H1 (cell line): ENCODE measurements around the gene PACSIN2. TPM values are rescaled to one million over a fixed set of nuclear protein-coding genes. Genes with fewer than 3 reads are reported as not detected.

Experiments used
- CTCF ChIA-PET: fragments of 300-600 bp; sonication (Branson Sonifier 250); formaldehyde crosslinking; loops from one replicate; lab custom pipeline; 2021; ENCODE audit not compliant: partially characterized antibody; lab: Charles Lee
- POLR2A ChIA-PET: fragments of 300-600 bp; sonication (Branson Sonifier 250); formaldehyde crosslinking; loops from one replicate; lab custom pipeline; 2021; ENCODE audit warnings: inconsistent platforms; ENCODE audit not compliant: partially characterized antibody; lab: Charles Lee
- DNase-seq, 2 experiments: peaks; one replicate each; pipeline versions ENCODE4 v3.0.0 to v3.0.0-alpha.2; 2010 to 2022; ENCODE audit warnings: low spot score in 2 of 2, low read depth in 1 of 2, mixed read lengths in 1 of 2
- FAIRE-seq: peaks from 2 replicates; lab custom pipeline; 2011; peaks lifted over from hg19 to GRCh38; lab: Jason Lieb, UNC
- H2AFZ ChIP-seq: 2 replicates; pipeline ENCODE4 v1.8.1; 2012; ENCODE audit warnings: low read length, inconsistent platforms
- H2AK5ac ChIP-seq: 2 replicates; pipeline ENCODE4 v1.6.1; 2013; ENCODE audit warnings: low read depth, low read length
- H2BK120ac ChIP-seq: replicated peaks from 2 replicates; pipeline ENCODE3; 2013; ENCODE audit warnings: low read depth, low read length, inconsistent platforms
- H2BK12ac ChIP-seq: 2 replicates; pipeline ENCODE4 v1.6.1; 2013; ENCODE audit warnings: low read depth, low read length
- H2BK15ac ChIP-seq: 2 replicates; pipeline ENCODE4 v1.6.1; 2013; ENCODE audit warnings: low read length
- H2BK20ac ChIP-seq: 2 replicates; pipeline ENCODE4 v1.6.1; 2013; ENCODE audit warnings: low read length
- H2BK5ac ChIP-seq: 2 replicates; pipeline ENCODE4 v1.6.1; 2013; ENCODE audit warnings: low read depth, low read length
- H3K14ac ChIP-seq: 2 replicates; pipeline ENCODE4 v1.6.1; 2013; ENCODE audit warnings: inconsistent platforms; ENCODE audit not compliant: insufficient read length
- H3K18ac ChIP-seq: 2 replicates; pipeline ENCODE4 v1.6.1; 2013; ENCODE audit warnings: low read length; ENCODE audit errors: extremely low read depth
- H3K23ac ChIP-seq: 2 replicates; pipeline ENCODE4 v1.6.1; 2013; ENCODE audit warnings: inconsistent platforms; ENCODE audit not compliant: insufficient read length
- H3K23me2 ChIP-seq: 2 replicates; pipeline ENCODE4 v1.6.1; 2013; ENCODE audit warnings: low read depth, low read length
- H3K27ac ChIP-seq: 2 replicates; pipeline ENCODE4 v1.6.1; 2011; ENCODE audit warnings: low read depth, low read length, inconsistent platforms
- H3K27me3 ChIP-seq, 4 experiments: replicated peaks in 1 of 4; 1 replicate in 1 of 4; 2 replicates in 3 of 4; pipeline versions ENCODE4 v1.6.1 to v1.8.1; 2011 to 2013; ENCODE audit warnings: low read length in 3 of 4, mild to moderate bottlenecking in 3 of 4, inconsistent platforms in 2 of 4, mixed read lengths in 2 of 4, moderate library complexity in 1 of 4; ENCODE audit not compliant: control insufficient read depth in 3 of 4, insufficient read depth in 3 of 4; ENCODE audit errors: extremely low read depth in 1 of 4
- H3K36me3 ChIP-seq, 4 experiments: 2 replicates each; pipeline versions ENCODE4 v1.6.1 to v1.8.1; 2011 to 2013; ENCODE audit warnings: mild to moderate bottlenecking in 4 of 4, low read length in 3 of 4, moderate library complexity in 2 of 4, control low read depth in 1 of 4, inconsistent platforms in 1 of 4; ENCODE audit not compliant: insufficient read depth in 4 of 4, control insufficient read depth in 2 of 4
- H3K4ac ChIP-seq: replicated peaks from 2 replicates; pipeline ENCODE3; 2013; ENCODE audit warnings: low read length, low read depth, mixed read lengths, inconsistent platforms; ENCODE audit not compliant: insufficient read length
- H3K4me1 ChIP-seq, 4 experiments: replicated peaks in 1 of 4; 1 replicate in 1 of 4; 2 replicates in 3 of 4; pipeline versions ENCODE4 v1.6.1 to v1.8.1; 2011 to 2013; ENCODE audit warnings: low read length in 3 of 4, inconsistent platforms in 2 of 4, mixed read lengths in 1 of 4; ENCODE audit not compliant: insufficient read depth in 4 of 4, control insufficient read depth in 3 of 4
- H3K4me2 ChIP-seq, 2 experiments: 2 replicates each; pipeline versions ENCODE4 v1.6.1 to v1.8.1; 2011 to 2013; ENCODE audit warnings: low read depth in 2 of 2, low read length in 2 of 2, control low read depth in 1 of 2, inconsistent platforms in 1 of 2, mild to moderate bottlenecking in 1 of 2; ENCODE audit not compliant: insufficient read depth in 1 of 2
- H3K4me3 ChIP-seq, 4 experiments: fragments of 200-600, 300-600 bp in 1 of 4; sonication (generic), shearing (Covaris generic), sonication (Bioruptor Twin) in 1 of 4; 2 replicates each; pipeline versions ENCODE4 v1.5.1 to v1.8.1; 2011 to 2016; ENCODE audit warnings: low read length in 4 of 4, low read depth in 3 of 4, control low read depth in 2 of 4, inconsistent platforms in 2 of 4, mild to moderate bottlenecking in 2 of 4, mixed read lengths in 1 of 4, moderate library complexity in 1 of 4; ENCODE audit not compliant: insufficient read depth in 2 of 4; ENCODE audit errors: extremely low read depth in 1 of 4
- H3K56ac ChIP-seq: replicated peaks from 2 replicates; pipeline ENCODE3; 2013; ENCODE audit warnings: low read depth, mild to moderate bottlenecking, mixed read lengths, low read length, inconsistent platforms; ENCODE audit not compliant: insufficient read length
- H3K79me1 ChIP-seq: 2 replicates; pipeline ENCODE4 v1.6.1; 2013; ENCODE audit warnings: low read depth, low read length, control low read depth
- H3K79me2 ChIP-seq, 2 experiments: 2 replicates each; pipeline versions ENCODE4 v1.6.1 to v1.8.1; 2012 to 2013; ENCODE audit warnings: low read length in 2 of 2, mild to moderate bottlenecking in 2 of 2, inconsistent platforms in 1 of 2; ENCODE audit not compliant: insufficient read depth in 2 of 2, control insufficient read depth in 1 of 2
- H3K9ac ChIP-seq, 4 experiments: replicated peaks in 1 of 4; 1 replicate in 1 of 4; 2 replicates in 3 of 4; pipeline versions ENCODE4 v1.6.1 to v1.8.1; 2011 to 2013; ENCODE audit warnings: low read depth in 3 of 4, low read length in 3 of 4, control low read depth in 2 of 4, mild to moderate bottlenecking in 2 of 4, moderate library complexity in 2 of 4, inconsistent platforms in 1 of 4; ENCODE audit errors: extremely low read depth in 1 of 4
- H3K9me3 ChIP-seq, 2 experiments: 2 replicates each; pipeline versions ENCODE4 v1.6.1 to v1.8.1; 2012 to 2013; ENCODE audit warnings: mild to moderate bottlenecking in 2 of 2, moderate library complexity in 2 of 2, control low read depth in 1 of 2, inconsistent platforms in 1 of 2, low read depth in 1 of 2, low read length in 1 of 2, mixed read lengths in 1 of 2; ENCODE audit not compliant: insufficient read depth in 2 of 2
- H4K20me1 ChIP-seq, 2 experiments: replicated peaks in 1 of 2; 2 replicates each; pipeline versions ENCODE3 to v1.8.1; 2011 to 2013; ENCODE audit warnings: inconsistent platforms in 2 of 2, low read length in 2 of 2, mild to moderate bottlenecking in 1 of 2; ENCODE audit not compliant: insufficient read depth in 2 of 2, control insufficient read depth in 1 of 2
- H4K5ac ChIP-seq: 2 replicates; pipeline ENCODE4 v1.6.1; 2013; ENCODE audit warnings: low read length, low read depth, mixed read lengths, inconsistent platforms; ENCODE audit not compliant: insufficient read length
- H4K8ac ChIP-seq: 2 replicates; pipeline ENCODE4 v1.8.0; 2013; ENCODE audit warnings: mild to moderate bottlenecking, moderate library complexity, low read length, inconsistent platforms; ENCODE audit not compliant: insufficient read depth; ENCODE audit errors: extremely low read depth
- H4K91ac ChIP-seq: replicated peaks from 2 replicates; pipeline ENCODE3; 2013; ENCODE audit warnings: low read length, mixed read lengths, inconsistent platforms; ENCODE audit not compliant: insufficient read length
- BCL11A ChIP-seq, 2 experiments: IDR thresholded peaks; one replicate each; pipeline ENCODE4 v1.6.1; 2011; ENCODE audit warnings: low read depth in 2 of 2, low read length in 2 of 2, mild to moderate bottlenecking in 2 of 2
- JUND ChIP-seq: IDR thresholded peaks from 2 replicates; pipeline ENCODE4 v1.6.1; 2011; ENCODE audit warnings: mild to moderate bottlenecking, improper control_type of control experiment, low read length
- KDM1A ChIP-seq: fragments of 200-600, 300-600 bp; sonication (generic); IDR thresholded peaks from 2 replicates; pipeline ENCODE4 v1.7.1; 2016; ENCODE audit warnings: mild to moderate bottlenecking, low read length, borderline replicate concordance
- SIN3A ChIP-seq, 2 experiments: IDR thresholded peaks in 1 of 2; conservative IDR thresholded peaks in 1 of 2; 2 replicates each; pipeline ENCODE4 v1.6.1; 2011 to 2012; ENCODE audit warnings: low read length in 2 of 2, improper control_type of control experiment in 1 of 2, low read depth in 1 of 2, mild to moderate bottlenecking in 1 of 2
- WGBS, 2 experiments: shearing (Covaris generic) in 1 of 2; methylation state at CpG; one replicate each; pipeline versions ENCODE4 v1.1.6 to v1.1.7; 2013 to 2015; ENCODE audit warnings: low lambda C conversion rate in 2 of 2, mixed read lengths in 2 of 2, inconsistent platforms in 1 of 2, low coverage in 1 of 2, missing lambda C conversion rate in 1 of 2; ENCODE audit not compliant: insufficient replicate concordance in 2 of 2, insufficient coverage in 1 of 2, insufficient read length in 1 of 2; ENCODE audit errors: extremely low coverage in 1 of 2, missing lambda C conversion rate in 1 of 2; 5-methylcytosine and 5-hydroxymethylcytosine counted together
- polyA plus RNA-seq, 7 experiments: library from polyadenylated mRNA; depleted of rRNA in 3 of 7; stranded (reverse) in 5 of 7; unstranded in 2 of 7; fragments of >200 nt in 5 of 7; fragments of 200-250 nt in 2 of 7; gene quantifications; 1 replicate in 5 of 7; 2 replicates in 1 of 7; 4 replicates in 1 of 7; pipeline versions ENCODE4 v1.2.1 to v1.2.3, GENCODE V29; 2011 to 2013; ENCODE audit warnings: missing spikeins in 2 of 7, mixed read lengths in 2 of 7
- total RNA-seq: library from RNA; stranded (reverse); fragmentation: NEBNext Ultra II Directional; extraction: Animal tissue kit (Norgen Biotek cat#: 25700); gene quantifications from 2 replicates; pipeline ENCODE4 v1.2.1, GENCODE V29; 2021

The PACSIN2 gene
- total and polyA plus RNA-seq, 2 of the 8 experiments (the other 6 are each of a cell fraction or from before 2014, with no cell fraction given): 44.8 to 64.2 TPM

DNA sequence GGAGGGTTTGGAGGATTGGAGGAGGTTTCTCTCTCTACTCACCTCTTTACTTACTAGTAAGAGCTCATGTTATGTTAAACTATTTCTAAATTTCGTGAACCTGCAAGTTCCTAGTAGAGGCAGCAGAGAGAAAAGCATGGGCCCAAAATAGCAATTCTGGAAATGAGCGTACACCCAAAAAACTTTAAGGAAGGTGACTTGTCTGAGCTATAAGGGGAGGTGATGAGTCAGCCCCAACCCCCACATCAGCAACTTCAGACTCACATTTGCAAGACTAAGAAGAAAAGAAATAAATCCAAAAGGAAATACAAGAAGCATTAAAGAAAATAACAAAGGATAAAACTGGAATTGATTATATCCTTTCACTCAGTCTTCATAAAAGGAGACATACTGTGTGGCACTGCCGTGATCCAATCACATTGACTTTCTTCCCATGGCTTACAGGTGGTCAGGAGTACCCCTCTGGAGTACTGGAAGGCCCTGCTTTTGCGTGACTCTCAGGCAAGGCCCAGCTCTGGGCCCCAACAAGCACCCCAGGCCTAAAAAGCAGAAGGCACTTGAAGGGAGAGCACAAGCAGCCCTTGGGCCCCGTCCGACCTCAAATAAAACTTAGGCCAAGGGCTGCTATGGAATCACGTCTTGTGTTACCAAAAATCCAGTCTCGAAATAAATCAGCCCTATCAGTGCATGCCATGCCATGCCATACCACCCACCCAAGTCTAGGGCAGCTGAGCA, 14.3 kb downstream of the PACSIN2 start:
- Histone ChIP-seq H2BK12ac (no peak overlapping the region), H2AK5ac (no peak overlapping the region), H2AFZ (no peak overlapping the region), H3K9ac (no peak overlapping the region), H4K5ac (no peak overlapping the region), H3K56ac (no peak overlapping the region), H3K14ac (no peak overlapping the region), H3K4me2 (peak overlapping the region in 1 of 2 experiments; percentile 44; a peak in 2 of 4 replicates), H3K23ac (no peak overlapping the region), H3K27ac (no peak overlapping the region), H4K8ac (no peak overlapping the region), H4K91ac (no peak overlapping the region), H3K36me3 (no peaks in the 10 kb centered on the region), H3K9me3 (no peaks in the 10 kb centered on the region), H3K4me3 (no peak overlapping the region), H3K4me1 (peaks cover 11 to 29% (median 24%) of the 10 kb centered on the region in 4 experiments), H2BK20ac (no peak overlapping the region), H3K4ac (no peak overlapping the region), H4K20me1 (peaks cover 14 to 29% of the 10 kb centered on the region in 2 experiments), H2BK120ac (no peak overlapping the region), H3K79me1 (peaks cover 38% of the 10 kb centered on the region), H2BK5ac (peak overlapping the region; percentile 0; the same call in 1 of the 2 replicates), H3K79me2 (peaks cover 34 to 95% of the 10 kb centered on the region in 2 experiments), H3K27me3 (no peaks in the 10 kb centered on the region), H2BK15ac (no peak overlapping the region), H3K23me2 (no peaks in the 10 kb centered on the region; the same call in 1 of the 2 replicates), H3K18ac (no peak overlapping the region)
- DNase-seq (no peak), FAIRE-seq (no peak)
- TF ChIP-seq SIN3A (conservative IDR thresholded peaks at IDR 0.05 in 1 of 2, IDR thresholded peaks at IDR 0.05 in 1 of 2; ENCODE audit: low read depth in 1 of 2, low read length in 2 of 2) (no peak), JUND (no peak), BCL11A (IDR thresholded peaks at IDR 0.05; ENCODE audit: low read depth in 2 of 2, low read length in 2 of 2) (no peak), KDM1A (no peak)
- POLR2A ChIA-PET: interaction anchor here (0.9 to 8.8 kb wide), 2 partner anchors 14 to 22 kb away, joined by 3 to 94 read pairs; partner anchors contain the start of gene PACSIN2
- 88% methylated on average over 8 of the region's 8 CpGs; no CpG with 5 or more reads in 1 of the 2 experiments for WGBS, 2 experiments
- CTCF ChIA-PET: interaction anchor here (0.8 to 2.0 kb wide), 5 partner anchors 28 to 133 kb away, joined by 3 to 8 read pairs (median 4); no protein-coding TSS in a partner anchor
